HuH-7 (cell line): Measurements from ENCODE around the gene CSNK1G1.
"Not testable (repeated sequence)": the region's sequence is repeated elsewhere in the genome, so short reads cannot be mapped to it uniquely, and the experiment has no call there.

Experiments
- DNase-seq: peaks from one replicate; pipeline ENCODE4 v3.0.0; 2011; ENCODE audit warnings: low spot score

The CSNK1G1 gene

GRCh38 chr15:64237677-64238076 lies 118.3 kb downstream of the CSNK1G1 start:
- no peak for DNase-seq

- no peak for DNase-seq
These were observed 119.6 kb downstream of the CSNK1G1 start for GRCh38 chr15:64236156-64236894.

GRCh38 chr15:64235552-64235951 lies 120.4 kb downstream of the CSNK1G1 start:
- no peak for DNase-seq

- DNase-seq = no peak
These were observed 122.7 kb downstream of the CSNK1G1 start for GRCh38 chr15:64233299-64233698.

GRCh38 chr15:64232400-64232799 lies 123.6 kb downstream of the CSNK1G1 start:
- no peak for DNase-seq

- no peak for DNase-seq
These were observed 126.7 kb downstream of the CSNK1G1 start for GRCh38 chr15:64229129-64229724.

GRCh38 chr15:64225804-64226203 lies 130.2 kb downstream of the CSNK1G1 start:
- DNase-seq = no peak

- DNase-seq = no peak
These were observed 131.5 kb downstream of the CSNK1G1 start for GRCh38 chr15:64224511-64224910.

- no peak for DNase-seq
These were observed 132.1 kb downstream of the CSNK1G1 start for GRCh38 chr15:64223882-64224281.

GRCh38 chr15:64222573-64223366 lies 133.2 kb downstream of the CSNK1G1 start:
- DNase-seq = no peak

- DNase-seq = not testable (repeated sequence)
These were observed 134.1 kb downstream of the CSNK1G1 start for GRCh38 chr15:64221911-64222310.

GRCh38 chr15:64217429-64217750 lies 138.6 kb downstream of the CSNK1G1 start:
- DNase-seq = not testable (repeated sequence)

- DNase-seq = peak; percentile 52
These were observed 139.1 kb downstream of the CSNK1G1 start for GRCh38 chr15:64216730-64217428.

GRCh38 chr15:64216196-64216595 lies 139.8 kb downstream of the CSNK1G1 start:
- no peak for DNase-seq

GRCh38 chr15:64213646-64214045 lies 142.3 kb downstream of the CSNK1G1 start:
- no peak for DNase-seq

- DNase-seq = no peak
These were observed 144.3 kb downstream of the CSNK1G1 start for GRCh38 chr15:64211696-64212095.

- no peak for DNase-seq
These were observed 145.6 kb downstream of the CSNK1G1 start for GRCh38 chr15:64210371-64210770.

GRCh38 chr15:64209680-64210334 lies 146.2 kb downstream of the CSNK1G1 start:
- DNase-seq = peak; percentile 12

GRCh38 chr15:64205202-64205601 lies 150.8 kb downstream of the CSNK1G1 start:
- no peak for DNase-seq

- no peak for DNase-seq
These were observed 158.5 kb downstream of the CSNK1G1 start for GRCh38 chr15:64197425-64197824.

GRCh38 chr15:64193971-64194370 lies 162.0 kb downstream of the CSNK1G1 start:
- peak; percentile 5 for DNase-seq
